ENCODE measurements around the gene TMPRSS6.

The TMPRSS6 gene

DNA sequence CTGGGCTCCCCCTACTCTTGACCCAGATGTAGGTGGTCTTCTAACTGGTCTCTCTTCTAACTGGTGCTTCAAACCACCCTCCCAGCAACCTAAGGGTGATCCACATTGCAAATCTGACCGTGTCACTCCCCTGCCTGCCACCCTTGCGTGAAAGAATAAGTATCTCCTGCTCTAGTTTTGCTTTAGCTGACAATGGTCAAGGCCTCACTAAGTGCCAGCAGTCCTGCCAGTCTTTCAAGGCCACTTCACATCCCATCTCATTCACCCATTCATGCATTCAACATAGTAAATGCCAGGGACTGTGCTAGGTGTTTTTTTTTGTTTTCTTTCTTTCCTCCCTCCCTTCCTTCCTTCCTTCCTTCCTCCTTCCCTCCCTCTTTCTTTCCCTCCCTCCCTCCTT lies 60.3 kb downstream of the TMPRSS6 start:
- DNase-seq, result no peak

DNA sequence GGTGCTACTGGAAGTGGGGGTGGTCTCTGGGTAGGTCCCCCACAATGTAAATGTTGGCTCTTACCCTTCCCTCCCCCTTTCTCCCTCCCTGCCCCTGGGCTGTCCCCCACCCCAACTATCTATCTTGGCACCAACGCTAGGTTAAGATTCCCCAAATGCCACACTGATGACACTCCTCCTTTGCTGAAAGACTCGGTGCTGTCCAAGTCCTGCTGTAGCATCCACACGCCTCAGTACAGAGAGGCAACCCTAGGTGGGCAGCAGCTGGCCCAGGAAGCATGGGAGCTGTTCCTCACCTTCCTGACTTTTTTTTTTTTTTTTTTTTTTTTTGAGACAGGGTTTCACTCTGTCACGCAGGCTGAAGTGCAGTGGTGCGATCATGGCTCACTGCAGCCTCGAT lies 61.4 kb downstream of the TMPRSS6 start:
- no peak for DNase-seq

DNA sequence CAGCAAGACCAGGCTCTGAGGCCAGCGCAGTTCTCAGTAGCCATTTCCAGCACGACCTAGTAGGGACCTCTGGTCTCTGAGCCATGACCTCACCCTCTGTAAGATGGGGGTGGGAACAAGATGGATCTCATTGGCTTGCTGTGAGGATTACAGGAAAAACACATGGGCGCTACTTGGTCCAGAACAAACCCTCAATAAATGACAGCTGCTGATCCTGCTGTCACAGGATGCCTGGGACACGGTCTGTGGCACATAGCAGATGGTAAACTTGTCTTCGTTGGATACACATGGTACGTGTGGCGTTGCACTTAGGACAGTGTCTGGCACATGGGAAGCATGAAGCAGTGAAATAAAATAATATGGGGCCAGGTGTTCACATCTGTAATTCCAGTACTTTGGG lies 62.5 kb downstream of the TMPRSS6 start:
- no peak for DNase-seq

DNA sequence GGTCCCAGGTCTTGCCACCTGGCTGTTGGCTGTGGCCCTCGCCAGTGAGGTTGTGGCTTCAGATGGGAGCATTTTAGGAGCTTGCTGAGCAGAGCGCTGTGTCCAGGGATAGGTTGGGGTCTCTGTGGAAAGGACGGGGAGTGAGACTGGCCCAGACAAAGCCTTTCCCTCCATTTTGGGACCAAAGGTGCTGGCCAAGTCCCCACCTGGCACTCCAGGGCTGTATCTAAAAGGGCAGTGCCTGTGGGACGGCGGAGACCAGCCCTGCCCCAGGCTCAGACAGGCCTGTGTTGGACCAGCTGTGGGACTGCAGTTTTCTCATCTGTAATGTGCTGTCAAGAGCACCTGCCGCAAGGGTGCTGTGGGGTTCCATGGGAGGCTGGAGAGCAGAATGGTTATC lies 62.9 kb downstream of the TMPRSS6 start:
- DNase-seq, result no peak

DNA sequence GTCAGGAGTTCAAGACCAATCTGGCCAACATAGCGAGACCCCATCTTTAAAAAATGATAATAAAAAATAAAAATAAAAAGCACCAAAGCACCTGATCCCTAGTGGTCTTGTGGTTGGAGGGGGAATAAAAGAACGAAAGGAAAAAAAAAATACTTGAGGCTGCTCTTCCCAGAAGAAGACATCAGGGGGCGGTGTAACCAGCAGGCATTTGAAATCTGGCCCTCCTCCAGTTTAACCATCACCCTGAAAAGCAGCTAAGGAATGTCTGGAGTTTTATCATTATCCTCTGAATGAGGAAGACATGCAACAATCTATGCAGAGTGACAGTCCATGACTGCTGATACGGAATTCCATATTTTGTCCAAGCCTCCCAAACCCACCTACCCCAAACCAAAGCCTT lies 63.6 kb downstream of the TMPRSS6 start:
- DNase-seq, result peak; percentile 26 to 27

DNA sequence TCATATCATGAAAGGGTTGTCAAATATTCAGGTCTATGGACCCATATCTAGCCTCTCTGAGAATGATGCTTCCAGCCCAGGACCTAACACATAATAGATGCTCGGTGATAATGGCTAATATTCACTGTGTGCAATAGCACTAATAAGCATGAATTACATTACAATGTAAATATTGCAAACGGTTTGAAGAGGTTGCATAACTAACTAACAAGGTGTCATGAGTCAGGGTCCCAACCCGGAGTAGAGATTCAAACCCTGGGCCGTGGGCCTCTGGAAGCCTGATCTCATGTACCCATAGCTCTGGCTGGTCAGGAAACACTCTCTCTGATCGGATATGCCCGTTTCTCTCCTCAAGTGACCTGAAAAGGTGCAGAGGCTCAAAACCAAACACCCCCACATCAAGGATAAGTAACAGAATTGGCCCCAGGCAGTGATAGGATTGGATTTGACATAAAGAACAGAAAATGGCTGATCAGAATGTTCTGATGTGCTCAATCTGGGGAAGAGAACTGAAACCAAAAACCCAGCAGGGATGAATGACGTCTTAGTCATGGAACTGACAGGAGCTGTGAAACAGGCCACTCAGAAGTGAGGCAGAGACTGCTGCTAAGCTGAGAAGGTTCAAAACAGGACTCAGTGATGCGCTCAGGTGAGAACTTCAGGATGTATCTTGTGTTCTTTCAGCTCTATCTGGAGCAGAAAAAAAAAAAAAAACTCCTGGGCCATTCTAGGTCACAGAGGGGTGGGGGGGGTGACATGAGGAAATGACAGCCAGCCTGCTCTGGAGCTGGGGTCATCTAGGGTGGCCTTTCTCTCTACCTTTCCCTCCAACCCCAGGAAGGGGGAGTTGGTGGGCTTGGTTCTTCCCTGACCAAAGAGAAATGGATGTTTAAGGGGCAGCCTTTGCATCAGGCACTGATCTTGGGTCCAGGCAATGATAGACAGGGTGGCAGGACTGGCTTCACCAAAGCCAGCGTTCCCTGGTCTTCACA lies 64.6 kb downstream of the TMPRSS6 start:
- DNase-seq, result peak in 1 of 2 donors; percentile 29

DNA sequence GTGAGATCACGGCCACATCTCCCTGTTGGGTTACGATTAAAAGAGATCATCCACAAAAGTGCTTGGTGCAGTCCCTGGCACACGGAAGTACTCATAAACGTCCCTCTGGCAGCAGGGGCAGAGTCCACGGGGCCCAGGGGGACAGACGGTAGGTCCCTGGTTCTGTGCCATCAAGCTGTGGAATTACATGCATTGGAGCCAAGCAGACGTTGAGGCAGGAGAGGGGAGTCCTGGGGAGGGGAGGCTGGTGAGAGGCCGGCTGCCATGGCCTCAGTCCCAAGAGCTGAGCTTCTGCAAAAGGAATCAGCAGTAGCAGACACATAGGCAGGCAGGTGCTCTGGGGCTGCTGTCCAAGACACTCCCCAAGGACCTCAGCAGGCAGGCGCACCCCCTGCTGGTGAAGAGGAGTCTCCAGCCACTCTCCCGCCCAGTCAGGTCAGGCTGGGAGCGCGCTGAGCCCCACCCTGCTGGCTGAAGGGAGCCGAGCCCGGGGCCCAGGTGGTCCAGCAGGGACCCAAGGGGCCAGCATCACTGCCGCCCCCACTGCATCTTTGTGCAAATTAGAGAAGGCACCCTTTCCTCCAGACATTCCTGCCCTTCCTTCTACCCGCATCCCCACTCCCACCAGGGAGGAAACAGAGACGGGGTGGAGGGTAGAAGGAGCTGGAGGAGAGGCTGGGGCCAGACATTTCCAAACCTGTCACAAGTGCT lies 65.5 kb downstream of the TMPRSS6 start:
- peak; percentile 45 to 67 for DNase-seq

DNA sequence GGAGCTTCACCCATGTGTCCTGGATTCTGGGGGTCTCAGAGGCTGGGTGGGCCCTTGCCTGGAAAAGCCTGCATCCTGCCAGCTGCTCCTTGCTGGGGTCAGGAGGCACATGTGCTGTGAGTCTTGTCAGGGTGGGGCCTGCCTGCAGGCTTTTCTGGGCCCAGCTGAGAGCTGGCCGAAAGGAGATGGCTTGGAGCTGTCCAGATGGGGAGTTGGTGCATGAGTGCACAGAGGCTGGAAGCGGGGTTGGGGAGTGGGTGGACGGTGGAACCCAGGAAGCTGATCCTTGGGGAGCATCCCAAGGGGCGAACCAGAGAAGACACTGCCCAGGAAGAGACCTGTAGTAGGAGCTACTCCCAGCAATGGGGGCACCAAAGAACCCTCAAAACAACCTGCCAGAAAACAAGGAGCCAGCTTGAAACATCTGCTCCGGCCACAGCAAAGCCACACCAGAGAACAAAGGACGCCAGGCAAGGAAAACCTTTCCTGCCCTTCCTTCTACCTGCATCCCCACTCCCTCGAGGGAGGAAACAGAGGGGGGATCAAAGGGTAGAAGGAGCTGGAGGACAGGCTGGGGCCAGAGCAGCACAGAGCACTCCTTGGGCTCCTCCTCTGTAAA lies 66.2 kb downstream of the TMPRSS6 start:
- DNase-seq, result no peak

DNA sequence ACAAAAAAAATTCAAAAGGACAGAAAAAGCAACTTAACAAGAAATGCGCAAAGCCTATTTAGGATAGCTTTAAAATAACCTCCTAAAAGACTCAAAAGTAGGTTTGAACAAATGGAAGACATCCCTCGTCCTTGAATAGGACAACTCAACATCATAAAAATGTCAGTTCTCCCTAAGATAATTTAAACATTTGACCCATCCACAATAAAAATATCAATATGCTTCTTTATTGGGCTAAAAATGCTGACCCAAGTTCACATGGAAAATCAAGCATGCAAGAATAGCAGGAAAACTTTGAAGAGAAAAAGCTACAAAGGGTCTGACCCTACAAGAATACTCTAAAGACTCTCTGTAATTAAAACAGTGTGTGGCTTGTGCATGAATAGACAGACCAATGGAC lies 70.0 kb downstream of the TMPRSS6 start:
- DNase-seq, result no peak

DNA sequence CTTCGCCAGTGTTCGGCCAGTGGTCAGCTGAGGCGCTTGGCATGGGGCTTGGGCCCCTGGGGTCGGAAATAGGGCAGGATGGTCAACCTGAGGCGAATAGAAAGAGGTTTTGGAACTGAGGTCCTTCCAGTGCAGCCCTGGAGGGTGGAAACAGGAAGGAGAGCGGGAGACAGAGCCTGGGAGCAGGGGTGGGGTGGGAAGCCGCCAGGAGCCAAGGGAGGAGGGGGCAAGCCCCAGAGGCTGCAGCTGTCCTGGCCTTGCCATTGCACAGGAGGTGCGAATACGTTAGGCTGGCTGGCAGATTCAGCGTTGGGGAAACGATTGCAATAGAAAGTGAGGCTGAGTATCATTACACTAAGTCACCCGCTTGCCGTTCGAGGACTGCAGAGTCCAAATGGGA lies 71.8 kb downstream of the TMPRSS6 start:
- no peak for DNase-seq

DNA sequence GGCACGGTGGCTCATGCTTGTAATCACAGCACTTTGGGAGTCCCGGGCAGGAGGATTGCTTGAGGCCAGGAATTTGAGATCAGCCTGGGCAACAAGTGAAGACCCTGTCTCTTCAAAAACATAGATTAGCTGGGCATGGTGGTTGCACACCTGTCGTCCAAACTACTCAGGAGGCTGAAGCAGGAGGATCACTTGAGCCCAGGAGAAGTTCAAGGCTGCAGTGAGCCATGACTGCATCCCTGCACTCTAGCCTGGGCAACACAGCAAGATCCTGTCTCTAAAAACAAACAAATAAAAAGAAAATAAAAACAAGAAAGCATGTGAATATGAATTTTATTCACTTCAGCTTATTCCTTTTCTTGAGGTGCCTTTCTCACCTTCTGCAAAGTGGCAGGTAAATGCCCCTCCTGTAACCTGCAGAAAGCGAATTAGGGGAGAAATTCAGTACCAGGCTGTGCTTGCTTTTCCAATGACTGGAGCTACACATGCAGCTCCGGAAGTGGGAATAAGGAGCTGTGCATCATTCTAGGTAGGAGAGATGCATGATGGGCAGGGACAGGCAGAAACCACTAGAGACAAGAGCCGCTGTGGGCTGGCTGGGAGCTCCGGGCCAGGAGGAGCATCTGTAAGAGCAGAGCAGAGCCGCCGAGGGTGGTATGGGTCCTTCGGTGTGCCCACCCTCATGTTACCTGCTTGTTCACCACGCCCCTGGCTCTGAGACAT lies 72.7 kb downstream of the TMPRSS6 start:
- no peak for DNase-seq

DNA sequence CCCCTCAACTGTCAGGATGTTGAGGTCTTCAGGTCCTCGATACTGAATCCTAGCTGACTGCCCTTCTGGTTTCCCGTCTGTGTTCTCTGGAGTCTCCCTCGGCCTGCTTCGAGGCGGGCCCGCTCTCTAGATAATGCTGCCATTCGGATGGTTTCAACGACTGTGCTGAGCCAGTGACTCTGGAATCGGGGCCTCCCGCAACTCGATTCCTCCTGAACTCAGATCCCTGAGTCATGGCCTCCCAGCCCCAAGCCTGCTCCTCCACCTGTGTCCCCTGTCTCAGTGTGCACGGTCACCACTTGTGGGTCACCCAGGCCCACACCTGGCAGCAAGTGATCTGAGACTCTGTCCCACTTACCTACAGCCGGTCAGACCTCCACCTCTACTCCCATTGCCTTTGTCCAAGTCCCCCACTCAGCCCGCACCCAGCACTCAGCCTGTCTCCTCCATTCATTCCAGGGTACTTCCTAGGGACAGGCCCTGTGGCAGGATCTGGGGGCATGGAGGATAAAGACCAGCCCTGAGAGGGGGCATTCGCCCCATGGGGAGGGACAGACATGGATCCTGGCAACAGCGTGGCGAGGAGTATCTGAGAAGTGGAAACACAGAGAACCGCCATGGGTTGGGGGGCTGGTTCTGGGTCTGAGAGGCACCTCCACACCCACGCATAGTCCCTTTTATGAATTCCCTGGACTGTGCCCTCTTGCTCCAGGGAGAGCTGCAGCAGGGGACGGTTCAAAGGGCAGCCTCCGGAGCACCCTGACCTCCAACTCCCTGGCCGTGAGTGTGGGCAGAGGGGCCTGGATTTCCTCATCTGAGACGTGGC lies 75.7 kb downstream of the TMPRSS6 start:
- no peak for DNase-seq

DNA sequence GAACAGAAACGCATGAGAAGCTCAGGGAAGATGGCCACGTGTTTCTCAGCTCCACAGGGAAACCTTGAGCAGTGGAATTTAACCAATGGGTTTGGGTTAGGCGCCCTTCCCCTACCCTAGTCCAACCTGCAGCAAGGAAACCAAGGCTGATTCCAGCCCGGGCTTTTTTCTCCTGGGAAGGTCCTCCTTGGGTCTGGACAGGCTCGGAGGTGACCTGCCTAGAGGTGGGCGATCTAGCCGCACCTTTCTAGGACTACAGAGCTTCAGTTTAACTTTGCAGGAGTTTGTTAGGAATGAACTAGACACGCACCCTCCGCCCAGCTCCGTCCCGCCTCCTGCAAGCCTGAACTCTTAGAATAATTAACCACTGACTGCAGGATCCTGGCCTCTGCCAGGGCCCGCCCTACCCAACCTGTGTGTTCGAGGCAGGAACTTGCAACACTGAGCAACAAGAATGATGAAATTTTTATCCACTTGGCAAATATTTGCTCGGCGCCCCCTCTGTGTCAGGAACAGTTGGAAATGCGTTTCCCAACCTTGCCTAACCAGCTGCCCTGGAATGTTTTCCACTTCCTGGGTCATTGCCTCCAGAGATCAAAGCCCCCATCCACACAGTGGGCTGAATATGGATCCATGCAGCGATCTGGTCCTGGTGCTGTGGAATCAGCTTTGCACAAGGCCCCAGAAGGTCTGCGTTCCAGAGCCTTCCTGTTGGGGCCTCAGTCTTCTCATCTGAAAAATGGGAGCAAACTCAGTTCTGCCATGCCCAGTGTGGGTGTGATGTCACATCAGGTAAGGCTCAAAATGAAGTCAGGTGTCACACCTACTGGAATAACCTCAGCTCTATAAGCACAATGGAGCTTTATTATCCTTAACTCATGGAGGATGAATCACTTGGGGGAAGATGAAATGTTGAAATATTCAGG lies 76.7 kb downstream of the TMPRSS6 start:
- peak; percentile 21 to 38 for DNase-seq

DNA sequence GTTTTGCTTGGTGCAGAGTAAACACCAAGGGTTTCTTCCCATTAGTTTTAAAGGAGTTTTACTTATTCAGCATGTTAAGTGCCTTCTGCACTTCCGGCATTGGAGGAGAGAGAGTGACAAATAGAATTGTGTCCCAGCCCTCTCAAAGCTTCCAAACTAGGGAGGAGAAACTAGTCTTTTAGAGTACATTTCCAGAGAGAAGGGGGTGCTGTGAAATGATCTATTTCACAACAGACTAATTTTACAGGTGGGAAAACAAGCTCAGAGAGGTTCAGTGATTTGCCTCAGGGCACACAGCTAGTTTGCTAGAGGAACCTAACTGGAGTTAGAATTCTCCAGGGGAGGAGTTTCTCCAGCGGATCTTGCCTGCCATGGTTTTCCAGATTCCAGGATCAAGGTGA lies 77.4 kb downstream of the TMPRSS6 start:
- no peak for DNase-seq

DNA sequence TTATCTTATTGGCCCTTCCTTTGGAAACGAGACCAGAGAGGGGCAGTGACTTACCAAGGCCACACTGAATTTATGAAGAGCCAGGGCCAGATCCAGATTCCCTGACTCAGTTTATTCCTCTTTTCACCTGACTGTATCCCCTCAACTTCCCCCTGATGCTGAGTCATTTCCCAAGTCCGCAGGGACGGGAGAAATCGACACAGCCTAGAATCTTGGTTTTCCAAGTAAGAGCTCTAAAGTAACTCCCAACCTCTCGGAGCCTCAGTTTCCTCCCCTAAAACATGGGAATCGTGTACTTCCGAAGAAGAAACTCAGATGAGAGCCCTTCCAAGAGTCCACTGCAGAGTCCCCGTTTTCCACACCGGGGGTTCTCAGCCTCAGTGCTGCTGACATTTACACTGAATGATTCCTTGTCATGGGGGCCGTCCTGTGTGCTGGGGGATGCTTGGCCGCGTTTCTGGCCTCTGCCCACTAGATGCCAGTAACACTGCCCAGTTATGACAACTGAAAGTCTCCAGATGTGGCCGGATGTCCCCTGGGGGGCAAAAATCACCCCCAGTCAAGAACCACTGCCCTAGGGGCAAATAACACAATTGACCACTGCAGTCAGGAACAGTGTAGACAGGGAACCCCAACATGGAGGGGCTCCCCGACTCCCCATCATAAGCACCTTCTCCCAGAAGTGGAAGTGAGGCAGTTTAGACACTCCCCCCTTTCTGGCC lies 78.8 kb downstream of the TMPRSS6 start:
- no peak for DNase-seq

DNA sequence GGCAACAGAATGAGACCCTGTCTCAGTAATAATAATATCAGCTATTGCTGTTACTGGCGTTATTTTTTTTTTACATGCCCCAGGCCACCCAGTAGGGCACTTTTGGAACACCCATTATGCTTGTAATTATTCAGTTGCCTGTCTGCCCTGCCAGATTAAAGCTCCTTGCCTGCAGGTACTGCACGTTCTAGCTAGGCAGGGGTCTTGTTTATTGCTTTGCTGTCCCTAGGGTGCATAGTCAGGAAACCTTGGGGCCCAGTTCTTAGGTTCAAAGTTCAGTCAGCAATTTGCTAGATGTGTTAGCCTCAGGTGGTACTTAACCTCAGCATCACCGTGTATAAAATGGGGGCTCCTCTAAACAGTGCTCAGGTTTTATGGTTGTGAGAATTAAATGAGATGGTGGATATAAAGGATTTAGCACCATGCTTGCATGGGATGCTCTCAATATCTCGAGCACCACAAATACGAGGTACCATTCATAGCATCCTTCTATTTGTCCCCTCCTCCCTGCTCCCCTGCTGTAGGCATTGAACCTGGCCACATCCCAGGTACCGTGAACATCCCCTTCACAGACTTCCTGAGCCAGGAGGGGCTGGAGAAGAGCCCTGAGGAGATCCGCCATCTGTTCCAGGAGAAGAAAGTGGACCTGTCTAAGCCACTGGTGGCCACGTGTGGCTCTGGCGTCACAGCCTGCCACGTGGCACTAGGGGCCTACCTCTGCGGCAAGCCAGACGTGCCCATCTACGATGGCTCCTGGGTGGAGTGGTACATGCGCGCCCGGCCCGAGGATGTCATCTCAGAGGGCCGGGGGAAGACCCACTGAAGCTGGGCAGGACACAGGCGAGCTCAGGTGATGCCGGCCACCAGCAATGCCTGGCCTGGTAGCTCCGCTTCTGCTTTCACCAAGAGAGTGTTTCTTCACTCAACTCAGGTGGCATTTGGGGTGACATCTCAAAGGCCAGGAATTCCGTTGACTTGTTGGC lies 80.5 kb downstream of the TMPRSS6 start:
- no peak for DNase-seq

DNA sequence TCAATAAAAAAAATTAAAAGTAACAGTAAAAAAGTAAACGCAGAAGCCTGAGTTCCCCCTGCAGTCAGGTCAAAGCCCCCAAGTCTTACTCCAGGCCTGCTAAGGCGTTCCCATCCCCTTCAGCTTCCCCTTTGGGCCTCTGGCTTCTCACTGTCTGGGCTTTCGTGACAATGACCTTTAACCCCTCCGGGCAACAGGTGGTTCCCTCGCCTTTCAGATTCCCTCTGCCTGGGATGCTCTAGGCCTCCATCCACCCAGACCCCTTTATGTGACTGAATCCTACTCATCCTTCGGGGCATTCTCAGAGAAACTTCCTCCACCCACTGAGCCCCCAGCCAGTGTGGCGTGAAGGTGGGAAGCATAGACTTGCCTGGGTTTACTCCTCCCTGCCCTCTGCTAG lies 82.0 kb downstream of the TMPRSS6 start:
- no peak for DNase-seq

DNA sequence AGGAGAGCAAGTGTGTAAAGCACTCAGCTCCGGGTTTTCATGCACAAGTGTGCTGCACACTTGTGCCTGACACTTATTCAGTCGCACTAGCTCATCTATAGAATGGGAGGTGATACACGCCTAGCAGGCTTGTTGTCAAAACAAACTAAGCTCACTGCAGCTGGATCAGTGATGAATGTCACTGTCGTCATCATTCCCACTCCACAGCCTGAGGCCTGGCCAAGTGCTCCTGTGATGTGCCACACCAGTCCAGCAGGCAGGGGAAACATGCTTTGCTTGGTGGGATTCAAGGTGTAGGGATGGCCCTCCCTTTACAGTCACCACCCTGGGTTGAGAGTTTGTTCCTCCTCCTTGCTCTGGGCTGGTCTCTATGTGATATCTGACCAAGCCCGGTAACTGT lies 83.2 kb downstream of the TMPRSS6 start:
- no peak for DNase-seq

Data from inflammatory macrophage (primary cell).